ENCODE data around the gene GARNL3. TPM values are rescaled to one million over a fixed set of nuclear protein-coding genes. Genes with fewer than 3 reads are reported as not detected.

GARNL3 gene
- total RNA-seq, 1 donor from 2014 or later: 21.4 TPM

DNA sequence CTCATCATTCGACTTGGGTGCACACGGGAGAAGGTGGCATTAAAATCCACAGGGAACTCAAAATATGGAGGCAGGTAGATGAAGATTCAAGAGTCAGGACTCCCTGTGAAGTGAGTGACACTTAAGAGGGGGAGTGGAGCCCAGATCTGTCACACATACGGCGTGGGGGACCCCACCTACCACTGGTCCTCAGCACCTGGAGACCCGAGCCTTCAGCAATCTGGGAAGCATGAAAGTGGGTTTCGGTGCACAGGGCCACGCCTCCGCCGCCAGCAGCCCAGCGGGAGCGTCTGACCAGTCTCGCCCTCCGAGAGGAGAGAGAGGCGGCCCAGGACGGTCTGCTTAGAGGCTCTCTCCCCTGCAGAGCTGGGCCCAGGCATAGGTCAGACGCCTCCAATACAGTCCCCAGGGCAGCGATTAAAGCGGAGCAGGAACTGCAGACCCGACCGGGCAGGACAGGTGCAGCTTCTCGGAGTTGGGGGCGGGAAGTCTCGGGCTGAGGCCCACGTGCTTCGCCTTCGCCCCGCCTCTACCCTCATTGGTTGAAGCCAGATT is 131.8 kb downstream of the GARNL3 start:
- Mint-ChIP-seq H3K9me3 (ENCODE audit: low read depth) (no peaks in the 10 kb centered on the region), H3K27me3 (no peaks in the 10 kb centered on the region), H3K27ac (peak overlapping the region; percentile 90), H3K4me1 (ENCODE audit: low read depth) (peaks cover 17% of the 10 kb centered on the region), H3K4me3 (ENCODE audit: low read depth) (peak overlapping the region; percentile 78), H3K36me3 (ENCODE audit: insufficient read depth) (peaks cover 1% of the 10 kb centered on the region)
- TF ChIP-seq, protein P1, sequence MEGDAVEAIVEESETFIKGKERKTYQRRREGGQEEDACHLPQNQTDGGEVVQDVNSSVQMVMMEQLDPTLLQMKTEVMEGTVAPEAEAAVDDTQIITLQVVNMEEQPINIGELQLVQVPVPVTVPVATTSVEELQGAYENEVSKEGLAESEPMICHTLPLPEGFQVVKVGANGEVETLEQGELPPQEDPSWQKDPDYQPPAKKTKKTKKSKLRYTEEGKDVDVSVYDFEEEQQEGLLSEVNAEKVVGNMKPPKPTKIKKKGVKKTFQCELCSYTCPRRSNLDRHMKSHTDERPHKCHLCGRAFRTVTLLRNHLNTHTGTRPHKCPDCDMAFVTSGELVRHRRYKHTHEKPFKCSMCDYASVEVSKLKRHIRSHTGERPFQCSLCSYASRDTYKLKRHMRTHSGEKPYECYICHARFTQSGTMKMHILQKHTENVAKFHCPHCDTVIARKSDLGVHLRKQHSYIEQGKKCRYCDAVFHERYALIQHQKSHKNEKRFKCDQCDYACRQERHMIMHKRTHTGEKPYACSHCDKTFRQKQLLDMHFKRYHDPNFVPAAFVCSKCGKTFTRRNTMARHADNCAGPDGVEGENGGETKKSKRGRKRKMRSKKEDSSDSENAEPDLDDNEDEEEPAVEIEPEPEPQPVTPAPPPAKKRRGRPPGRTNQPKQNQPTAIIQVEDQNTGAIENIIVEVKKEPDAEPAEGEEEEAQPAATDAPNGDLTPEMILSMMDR (IDR thresholded peaks at IDR 0.05; ENCODE audit: unreplicated experiment): no peak
- no peak for DNase-seq (ENCODE audit: low spot score, unreplicated experiment)

- Mint-ChIP-seq H3K27me3 (no peaks in the 10 kb centered on the region), H3K4me3 (ENCODE audit: low read depth) (peak within 1 kb of the TSS; percentile 82), H3K27ac (peak within 1 kb of the TSS; percentile 90), H3K9me3 (ENCODE audit: low read depth) (no peaks in the 10 kb centered on the region), H3K36me3 (ENCODE audit: insufficient read depth) (peaks cover 4% of the 10 kb centered on the region), H3K4me1 (ENCODE audit: low read depth) (peaks cover 17% of the 10 kb centered on the region)
- TF ChIP-seq, protein P1 (IDR thresholded peaks at IDR 0.05; ENCODE audit: unreplicated experiment): peak; percentile 43
- DNase-seq (ENCODE audit: low spot score, unreplicated experiment): peak; percentile 98
Measured at GRCh38 chr9:127396808-127397645, 132.5 kb downstream of the GARNL3 start, which contains the start of gene SLC2A8. SLC2A8 (plus strand) TSS chr9:127397169; CDS start chr9:127397231, 62 bp downstream.

GRCh38 chr9:127397646-127398274 is 133.2 kb downstream of the GARNL3 start:
- H3K27ac Mint-ChIP-seq: peak overlapping the region; percentile 78
- H3K9me3 Mint-ChIP-seq (ENCODE audit: low read depth): no peaks in the 10 kb centered on the region
- H3K4me3 Mint-ChIP-seq (ENCODE audit: low read depth): peak overlapping the region; percentile 82
- peaks cover 5% of the 10 kb centered on the region for H3K36me3 Mint-ChIP-seq (ENCODE audit: insufficient read depth)
- TF ChIP-seq, protein P1 (IDR thresholded peaks at IDR 0.05; ENCODE audit: unreplicated experiment): peak; percentile 53
- peak; percentile 53 for DNase-seq (ENCODE audit: low spot score, unreplicated experiment)
- H3K4me1 Mint-ChIP-seq (ENCODE audit: low read depth): peaks cover 17% of the 10 kb centered on the region
- no peaks in the 10 kb centered on the region for H3K27me3 Mint-ChIP-seq

- TF ChIP-seq, protein P1 (IDR thresholded peaks at IDR 0.05; ENCODE audit: unreplicated experiment): no peak
- no peaks in the 10 kb centered on the region for H3K27me3 Mint-ChIP-seq
- peaks cover 17% of the 10 kb centered on the region for H3K4me1 Mint-ChIP-seq (ENCODE audit: low read depth)
- H3K9me3 Mint-ChIP-seq (ENCODE audit: low read depth): no peaks in the 10 kb centered on the region
- peaks cover 5% of the 10 kb centered on the region for H3K36me3 Mint-ChIP-seq (ENCODE audit: insufficient read depth)
- DNase-seq (ENCODE audit: low spot score, unreplicated experiment): no peak
- peak overlapping the region; percentile 82 for H3K4me3 Mint-ChIP-seq (ENCODE audit: low read depth)
- H3K27ac Mint-ChIP-seq: peak overlapping the region; percentile 78
Measured at GRCh38 chr9:127398275-127398647, 133.7 kb downstream of the GARNL3 start.

DNA sequence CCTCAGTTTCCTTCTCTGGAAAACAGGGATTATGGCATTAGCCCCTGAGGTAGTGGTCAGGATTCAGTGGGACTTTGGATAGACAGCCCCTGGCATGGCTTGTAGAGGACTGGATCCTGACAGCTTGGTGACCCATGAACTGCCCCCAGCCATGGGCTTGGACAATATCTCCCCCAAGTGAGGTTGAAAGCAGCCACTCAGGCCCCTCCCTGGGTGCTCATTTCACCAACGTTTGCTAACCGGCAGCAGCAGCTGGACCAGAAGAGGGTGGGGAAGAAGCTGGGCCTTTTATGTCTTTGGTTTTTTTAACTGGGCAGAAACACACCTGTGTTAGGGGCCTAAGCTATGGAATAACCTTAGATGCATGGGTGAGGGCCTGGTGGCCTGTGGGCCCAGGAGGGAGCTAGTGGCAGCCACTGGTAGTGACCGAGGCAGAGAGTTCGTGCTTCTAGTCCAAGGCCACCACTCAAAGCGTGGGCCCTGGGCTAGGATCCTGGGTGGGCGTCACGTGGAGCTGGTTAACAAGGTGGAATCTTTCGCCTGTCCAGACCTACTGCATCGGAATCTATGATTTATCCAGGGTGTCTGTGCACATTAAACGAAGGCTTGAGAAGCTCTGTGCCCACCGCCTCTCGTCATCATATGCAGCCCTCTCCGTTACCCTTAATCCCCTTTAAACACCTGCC is 134.3 kb downstream of the GARNL3 start:
- no peak for DNase-seq (ENCODE audit: low spot score, unreplicated experiment)
- no peak overlapping the region for H3K27ac Mint-ChIP-seq
- H3K9me3 Mint-ChIP-seq (ENCODE audit: low read depth): no peaks in the 10 kb centered on the region
- no peaks in the 10 kb centered on the region for H3K27me3 Mint-ChIP-seq
- H3K4me3 Mint-ChIP-seq (ENCODE audit: low read depth): peak overlapping the region; percentile 82
- peaks cover 5% of the 10 kb centered on the region for H3K36me3 Mint-ChIP-seq (ENCODE audit: insufficient read depth)
- TF ChIP-seq, protein P1 (IDR thresholded peaks at IDR 0.05; ENCODE audit: unreplicated experiment): no peak
- peaks cover 17% of the 10 kb centered on the region for H3K4me1 Mint-ChIP-seq (ENCODE audit: low read depth)

Measured in progenitor cell of endocrine pancreas (in vitro differentiated cells).